Ovary (tissue), 9 donors: ENCODE data around the gene S100A13. TPM values are rescaled to one million over a fixed set of nuclear protein-coding genes. Genes with fewer than 3 reads are reported as not detected.
A peak's percentile ranks its signal among the peaks of the same experiment; 100 is the strongest.

Experiments used
- DNase-seq, 5 donors: peaks; one replicate each; pipeline ENCODE4 v3.0.0-alpha.2; 2019 to 2020
- H3K27ac ChIP-seq, 2 donors: fragments of 200-600 bp; one replicate each; pipeline versions ENCODE4 v1.5.1 to v1.8.0; 2019 to 2022
- H3K27me3 ChIP-seq: fragments of 200-600 bp; one replicate; pipeline ENCODE4 v1.8.0; 2022
- H3K36me3 ChIP-seq: fragments of 200-600 bp; sonication (generic); one replicate; pipeline ENCODE4 v1.5.1; 2019
- H3K4me1 ChIP-seq: one replicate; pipeline ENCODE4 v1.8.1; 2013; ENCODE audit warnings: mild to moderate bottlenecking, moderate library complexity; ENCODE audit not compliant: insufficient read depth
- H3K4me3 ChIP-seq: fragments of 200-600 bp; sonication (generic); one replicate; pipeline ENCODE4 v1.5.1; 2017
- H3K9me3 ChIP-seq, 2 donors: fragments of 200-600 bp in 1 of 2; sonication (generic) in 1 of 2; one replicate each; pipeline versions ENCODE4 v1.5.1 to v1.8.1; 2013 to 2019; ENCODE audit warnings: mild to moderate bottlenecking in 1 of 2, moderate library complexity in 1 of 2
- CTCF ChIP-seq, 3 donors: fragments of 450-650 bp in 2 of 3; fragments of 200-600 bp in 1 of 3; IDR thresholded peaks; one replicate each; pipeline versions ENCODE4 v1.5.1 to v1.8.0; 2016 to 2022; ENCODE audit warnings: antibody characterized with exemption in 3 of 3, mild to moderate bottlenecking in 1 of 3
- EP300 ChIP-seq: sonication (generic); formaldehyde crosslinking; IDR thresholded peaks from one replicate; pipeline ENCODE4 v1.6.1; 2017; ENCODE audit warnings: antibody characterized with exemption
- POLR2A ChIP-seq: fragments of 450-650 bp; IDR thresholded peaks from one replicate; pipeline ENCODE4 v1.6.1; 2017; ENCODE audit warnings: antibody characterized with exemption, mild to moderate bottlenecking, moderate library complexity
- WGBS, 3 donors: extraction: QIAGEN DNeasy Blood & Tissue Kit in 1 of 3; methylation state at CpG; one replicate each; pipeline versions ENCODE4 v1.1.5 to v1.1.7; 2013 to 2017; 5-methylcytosine and 5-hydroxymethylcytosine counted together
- intact Hi-C, 4 donors: fragments of 100-400 bp; cut with DNase I; formaldehyde crosslinking; loops; one replicate each; pipeline versions ENCODE4 v1.11.0 to v1.15.1; 2022 to 2023
- polyA plus RNA-seq, 2 donors: library from polyadenylated mRNA; stranded (reverse); fragments of 200-250 nt in 1 of 2; fragments of 350-450 nt in 1 of 2; fragmentation: Illumina TruSeq in 1 of 2; extraction: RNeasy Lipid Tissue Mini Kit (QIAGEN cat#74804) in 1 of 2; gene quantifications; one replicate each; pipeline ENCODE4 v1.2.3, GENCODE V29; 2013 to 2014
- total RNA-seq, 7 donors: library from RNA; depleted of rRNA in 2 of 7; stranded (reverse); fragments of >200 nt in 2 of 7; fragmentation: NEBNext Ultra II Directional in 3 of 7; extraction: Animal tissue kit (Norgen Biotek cat#: 25700) in 3 of 7; gene quantifications; one replicate each; pipeline versions ENCODE4 v1.1.0 to v1.2.4, GENCODE V29; 2016 to 2023
- donor health status: DM: no; HTN: no; CAD: no; lungs with moderate emphysema.
- donor health status: DM: no; HTN: no; CAD: no.
- donor health status: Bipolar disorder and iron deficiency.
- donor health status: DM: yes; HTN: yes; CAD: no.
- donor health status: DM: no; HTN: no; CAD: no.
- donor health status: DM: yes; HTN: yes; CAD: no.

Gene S100A13
- total and polyA plus RNA-seq, 9 donors, result 73.2 to 560 (median 125) TPM

- intact Hi-C loops, result no loop called here
- Histone ChIP-seq H3K9me3 (no peaks in the 10 kb centered on the region), H3K27me3 (no peaks in the 10 kb centered on the region), H3K4me1 (peaks cover 3% of the 10 kb centered on the region), H3K4me3 (no peak overlapping the region), H3K27ac (no peak overlapping the region), H3K36me3 (no peaks in the 10 kb centered on the region)
- DNase-seq, result peak in 1 of 5 donors; percentile 25
- TF ChIP-seq CTCF (IDR thresholded peaks at IDR 0.05) (no peak), EP300 (no peak), POLR2A (no peak)
- WGBS, 3 donors, result 80 to 91% (median 81%) methylated on average over 5 of the region's 5 CpGs
Observed at GRCh38 chr1:153646672-153647345, 19.5 kb upstream of the S100A13 start.

- Histone ChIP-seq H3K27me3 (no peaks in the 10 kb centered on the region), H3K4me3 (no peak overlapping the region), H3K27ac (peak overlapping the region in 1 of 2 donors; percentile 6), H3K4me1 (peaks cover 3% of the 10 kb centered on the region), H3K9me3 (no peaks in the 10 kb centered on the region), H3K36me3 (no peaks in the 10 kb centered on the region)
- no peak for DNase-seq
- TF ChIP-seq EP300 (no peak), POLR2A (no peak), CTCF (IDR thresholded peaks at IDR 0.05) (no peak)
- intact Hi-C loops, result no loop called here
Observed at GRCh38 chr1:153643816-153644215, 16.5 kb upstream of the S100A13 start.

- H3K4me3 ChIP-seq, result no peak overlapping the region
- H3K27ac ChIP-seq, result no peak overlapping the region
- intact Hi-C loops, result no loop called here
- H3K9me3 ChIP-seq, result no peaks in the 10 kb centered on the region
- TF ChIP-seq POLR2A (no peak), CTCF (IDR thresholded peaks at IDR 0.05) (no peak), EP300 (no peak)
- no peaks in the 10 kb centered on the region for H3K27me3 ChIP-seq
- 79 to 86% (median 81%) methylated on average over 11 of the region's 11 CpGs for WGBS, 3 donors
- no peak for DNase-seq
- no peaks in the 10 kb centered on the region for H3K36me3 ChIP-seq
- H3K4me1 ChIP-seq, result peaks cover 3% of the 10 kb centered on the region
Observed at GRCh38 chr1:153643100-153643499, 15.8 kb upstream of the S100A13 start.

GRCh38 chr1:153642161-153642560 is 14.9 kb upstream of the S100A13 start:
- DNase-seq, result no peak
- Histone ChIP-seq H3K9me3 (no peaks in the 10 kb centered on the region), H3K4me1 (peaks cover 4% of the 10 kb centered on the region), H3K27me3 (no peaks in the 10 kb centered on the region), H3K27ac (no peak overlapping the region), H3K4me3 (no peak overlapping the region), H3K36me3 (no peaks in the 10 kb centered on the region)
- intact Hi-C loops, result no loop called here
- TF ChIP-seq CTCF (IDR thresholded peaks at IDR 0.05), result no peak
- no peak for TF ChIP-seq EP300
- no peak for TF ChIP-seq POLR2A
- WGBS, 3 donors, result 72 to 79% (median 78%) methylated on average over 11 of the region's 11 CpGs
